ENCODE data around the gene PMF1.

DNA sequence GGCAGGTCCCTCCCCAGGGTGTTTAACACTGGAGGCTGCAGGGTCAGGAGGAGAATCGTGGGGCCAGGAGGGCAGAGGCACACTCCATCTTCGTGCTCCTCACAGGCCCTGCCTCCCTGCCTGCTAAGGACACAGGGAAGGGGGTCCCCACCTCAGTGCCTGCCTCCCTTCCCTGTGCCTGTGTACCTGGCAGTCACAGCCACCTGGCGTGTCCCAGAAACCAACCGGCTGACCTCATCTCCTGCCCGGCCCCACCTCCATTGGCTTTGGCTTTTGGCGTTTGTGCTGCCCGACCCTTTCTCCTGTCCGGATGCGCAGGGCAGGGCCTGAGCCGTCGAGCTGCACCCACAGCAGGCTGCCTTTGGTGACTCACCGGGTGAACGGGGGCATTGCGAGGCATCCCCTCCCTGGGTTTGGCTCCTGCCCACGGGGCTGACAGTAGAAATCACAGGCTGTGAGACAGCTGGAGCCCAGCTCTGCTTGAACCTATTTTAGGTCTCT is 28.6 kb downstream of the PMF1 start:
- no peak for TF ChIP-seq POLR2A (IDR thresholded peaks at IDR 0.05; ENCODE audit: low read length)
- TF ChIP-seq NR3C1 (IDR thresholded peaks at IDR 0.05), result no peak
- TF ChIP-seq, protein P1, sequence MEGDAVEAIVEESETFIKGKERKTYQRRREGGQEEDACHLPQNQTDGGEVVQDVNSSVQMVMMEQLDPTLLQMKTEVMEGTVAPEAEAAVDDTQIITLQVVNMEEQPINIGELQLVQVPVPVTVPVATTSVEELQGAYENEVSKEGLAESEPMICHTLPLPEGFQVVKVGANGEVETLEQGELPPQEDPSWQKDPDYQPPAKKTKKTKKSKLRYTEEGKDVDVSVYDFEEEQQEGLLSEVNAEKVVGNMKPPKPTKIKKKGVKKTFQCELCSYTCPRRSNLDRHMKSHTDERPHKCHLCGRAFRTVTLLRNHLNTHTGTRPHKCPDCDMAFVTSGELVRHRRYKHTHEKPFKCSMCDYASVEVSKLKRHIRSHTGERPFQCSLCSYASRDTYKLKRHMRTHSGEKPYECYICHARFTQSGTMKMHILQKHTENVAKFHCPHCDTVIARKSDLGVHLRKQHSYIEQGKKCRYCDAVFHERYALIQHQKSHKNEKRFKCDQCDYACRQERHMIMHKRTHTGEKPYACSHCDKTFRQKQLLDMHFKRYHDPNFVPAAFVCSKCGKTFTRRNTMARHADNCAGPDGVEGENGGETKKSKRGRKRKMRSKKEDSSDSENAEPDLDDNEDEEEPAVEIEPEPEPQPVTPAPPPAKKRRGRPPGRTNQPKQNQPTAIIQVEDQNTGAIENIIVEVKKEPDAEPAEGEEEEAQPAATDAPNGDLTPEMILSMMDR (IDR thresholded peaks at IDR 0.05), result no peak
- TF ChIP-seq BHLHE40 (IDR thresholded peaks at IDR 0.05; ENCODE audit: low read depth, low read length), result no peak
- no peak for TF ChIP-seq ZNF302 (CRISPR knock-in tag; IDR thresholded peaks at IDR 0.05)
- no peak for TF ChIP-seq RFX5 (IDR thresholded peaks at IDR 0.05)
- TF ChIP-seq RAD21 (conservative IDR thresholded peaks at IDR 0.05 in 1 of 2, IDR thresholded peaks at IDR 0.05 in 1 of 2), result no peak
- TF ChIP-seq, protein P2, sequence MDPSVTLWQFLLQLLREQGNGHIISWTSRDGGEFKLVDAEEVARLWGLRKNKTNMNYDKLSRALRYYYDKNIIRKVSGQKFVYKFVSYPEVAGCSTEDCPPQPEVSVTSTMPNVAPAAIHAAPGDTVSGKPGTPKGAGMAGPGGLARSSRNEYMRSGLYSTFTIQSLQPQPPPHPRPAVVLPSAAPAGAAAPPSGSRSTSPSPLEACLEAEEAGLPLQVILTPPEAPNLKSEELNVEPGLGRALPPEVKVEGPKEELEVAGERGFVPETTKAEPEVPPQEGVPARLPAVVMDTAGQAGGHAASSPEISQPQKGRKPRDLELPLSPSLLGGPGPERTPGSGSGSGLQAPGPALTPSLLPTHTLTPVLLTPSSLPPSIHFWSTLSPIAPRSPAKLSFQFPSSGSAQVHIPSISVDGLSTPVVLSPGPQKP (IDR thresholded peaks at IDR 0.05; ENCODE audit: low read depth, low read length), result no peak
- TF ChIP-seq, protein P3, sequence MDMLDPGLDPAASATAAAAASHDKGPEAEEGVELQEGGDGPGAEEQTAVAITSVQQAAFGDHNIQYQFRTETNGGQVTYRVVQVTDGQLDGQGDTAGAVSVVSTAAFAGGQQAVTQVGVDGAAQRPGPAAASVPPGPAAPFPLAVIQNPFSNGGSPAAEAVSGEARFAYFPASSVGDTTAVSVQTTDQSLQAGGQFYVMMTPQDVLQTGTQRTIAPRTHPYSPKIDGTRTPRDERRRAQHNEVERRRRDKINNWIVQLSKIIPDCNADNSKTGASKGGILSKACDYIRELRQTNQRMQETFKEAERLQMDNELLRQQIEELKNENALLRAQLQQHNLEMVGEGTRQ (IDR thresholded peaks at IDR 0.05), result no peak
- TF ChIP-seq, protein P4, sequence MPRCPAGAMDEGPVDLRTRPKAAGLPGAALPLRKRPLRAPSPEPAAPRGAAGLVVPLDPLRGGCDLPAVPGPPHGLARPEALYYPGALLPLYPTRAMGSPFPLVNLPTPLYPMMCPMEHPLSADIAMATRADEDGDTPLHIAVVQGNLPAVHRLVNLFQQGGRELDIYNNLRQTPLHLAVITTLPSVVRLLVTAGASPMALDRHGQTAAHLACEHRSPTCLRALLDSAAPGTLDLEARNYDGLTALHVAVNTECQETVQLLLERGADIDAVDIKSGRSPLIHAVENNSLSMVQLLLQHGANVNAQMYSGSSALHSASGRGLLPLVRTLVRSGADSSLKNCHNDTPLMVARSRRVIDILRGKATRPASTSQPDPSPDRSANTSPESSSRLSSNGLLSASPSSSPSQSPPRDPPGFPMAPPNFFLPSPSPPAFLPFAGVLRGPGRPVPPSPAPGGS (IDR thresholded peaks at IDR 0.05), result no peak
- no peak for TF ChIP-seq HOXA7 (CRISPR knock-in tag; IDR thresholded peaks at IDR 0.05)
- no peak for TF ChIP-seq SMC3 (IDR thresholded peaks at IDR 0.05)

All from A549 (cell line).